Activated T-cell treated with anti-CD3 and anti-CD28 coated beads for 4 hours (primary cell): ENCODE results near the gene ITPK1.
"Not testable (repeated sequence)": the region's sequence is repeated elsewhere in the genome, so short reads cannot be mapped to it uniquely, and the experiment has no call there.

Source experiments
- DNase-seq: peaks from one replicate; pipeline ENCODE4 v3.0.0-alpha.2; 2020

The ITPK1 gene

GRCh38 chr14:93115821-93116675 lies at the start of gene ITPK1:
TSS of gene ITPK1 (minus strand) at chr14:93115925. CDS start at chr14:93115163, 762 bp downstream.
- peak; percentile 37 for DNase-seq

- no peak for DNase-seq
Observed at GRCh38 chr14:93163564-93163963, 47.8 kb upstream of the ITPK1 start.

GRCh38 chr14:93161411-93161940 lies 45.8 kb upstream of the ITPK1 start:
- no peak for DNase-seq

GRCh38 chr14:93160353-93160801 lies 44.7 kb upstream of the ITPK1 start:
- DNase-seq, result no peak

- not testable (repeated sequence) for DNase-seq
Observed at GRCh38 chr14:93159625-93160352, 44.1 kb upstream of the ITPK1 start.

- not testable (repeated sequence) for DNase-seq
Observed at GRCh38 chr14:93158349-93158748, 42.6 kb upstream of the ITPK1 start.

GRCh38 chr14:93156693-93157369 lies 41.1 kb upstream of the ITPK1 start:
- no peak for DNase-seq

- no peak for DNase-seq
Observed at GRCh38 chr14:93155667-93156066, 39.9 kb upstream of the ITPK1 start.

GRCh38 chr14:93153121-93153520 lies 37.4 kb upstream of the ITPK1 start:
- no peak for DNase-seq

- no peak for DNase-seq
Observed at GRCh38 chr14:93150227-93151208, 34.8 kb upstream of the ITPK1 start.

GRCh38 chr14:93148979-93149378 lies 33.3 kb upstream of the ITPK1 start:
- DNase-seq, result no peak

GRCh38 chr14:93146119-93146518 lies 30.4 kb upstream of the ITPK1 start:
- no peak for DNase-seq

GRCh38 chr14:93142854-93143652 lies 27.3 kb upstream of the ITPK1 start:
- DNase-seq, result no peak

- no peak for DNase-seq
Observed at GRCh38 chr14:93137864-93138263, 22.1 kb upstream of the ITPK1 start.

GRCh38 chr14:93136508-93136907 lies 20.8 kb upstream of the ITPK1 start:
- DNase-seq, result not testable (repeated sequence)

- no peak for DNase-seq
Observed at GRCh38 chr14:93136009-93136408, 20.3 kb upstream of the ITPK1 start.

GRCh38 chr14:93135399-93135798 lies 19.7 kb upstream of the ITPK1 start:
- DNase-seq, result no peak

GRCh38 chr14:93133464-93133863 lies 17.7 kb upstream of the ITPK1 start:
- DNase-seq, result no peak

GRCh38 chr14:93132472-93133065 lies 16.8 kb upstream of the ITPK1 start:
- no peak for DNase-seq

GRCh38 chr14:93131257-93131820 lies 15.6 kb upstream of the ITPK1 start:
- DNase-seq, result not testable (repeated sequence)
